Erythroblast (primary cell): ENCODE results near the gene CHRNA7.

Source experiments
- GATA1 ChIP-seq: IDR thresholded peaks from 2 replicates; pipeline ENCODE4 v1.6.1; 2011; ENCODE audit warnings: low read depth, mild to moderate bottlenecking, control low read depth, low read length, moderate library complexity
- POLR2A ChIP-seq: IDR thresholded peaks from 2 replicates; pipeline ENCODE4 v1.6.1; 2011; ENCODE audit warnings: mild to moderate bottlenecking, low read length

DNA sequence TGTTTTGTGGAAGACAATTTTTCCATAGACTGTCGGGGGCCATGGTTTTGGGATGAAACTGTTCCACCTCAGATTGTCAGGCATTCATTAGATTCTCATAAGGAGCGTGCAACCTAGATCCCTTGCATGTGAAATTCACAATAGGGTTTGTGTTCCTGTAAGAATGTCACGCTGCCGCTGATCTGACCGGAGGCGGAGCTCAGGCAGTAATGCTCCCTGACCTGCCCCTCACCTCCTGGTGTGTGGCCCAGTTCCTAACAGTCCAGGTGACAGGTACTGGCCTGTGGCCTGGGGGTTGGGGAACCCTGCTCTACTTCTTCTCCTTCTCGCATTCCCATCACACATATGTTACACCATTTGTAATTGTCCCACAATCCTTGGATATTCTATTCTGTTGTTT is 11.0 kb downstream of the CHRNA7 start:
- TF ChIP-seq POLR2A (no peak), GATA1 (no peak)
